HG03039 (cell line): ENCODE measurements around the gene MYOC.
"Not testable (repeated sequence)": the region's sequence is repeated elsewhere in the genome, so short reads cannot be mapped to it uniquely, and the experiment has no call there.

Experiments
- ATAC-seq: cut with Tn5 transposase; IDR thresholded peaks from one replicate; pipeline ENCODE4 v1.9.1; 2021; ENCODE audit warnings: mild to moderate bottlenecking, moderate library complexity; ENCODE audit not compliant: unreplicated experiment

The MYOC gene

DNA sequence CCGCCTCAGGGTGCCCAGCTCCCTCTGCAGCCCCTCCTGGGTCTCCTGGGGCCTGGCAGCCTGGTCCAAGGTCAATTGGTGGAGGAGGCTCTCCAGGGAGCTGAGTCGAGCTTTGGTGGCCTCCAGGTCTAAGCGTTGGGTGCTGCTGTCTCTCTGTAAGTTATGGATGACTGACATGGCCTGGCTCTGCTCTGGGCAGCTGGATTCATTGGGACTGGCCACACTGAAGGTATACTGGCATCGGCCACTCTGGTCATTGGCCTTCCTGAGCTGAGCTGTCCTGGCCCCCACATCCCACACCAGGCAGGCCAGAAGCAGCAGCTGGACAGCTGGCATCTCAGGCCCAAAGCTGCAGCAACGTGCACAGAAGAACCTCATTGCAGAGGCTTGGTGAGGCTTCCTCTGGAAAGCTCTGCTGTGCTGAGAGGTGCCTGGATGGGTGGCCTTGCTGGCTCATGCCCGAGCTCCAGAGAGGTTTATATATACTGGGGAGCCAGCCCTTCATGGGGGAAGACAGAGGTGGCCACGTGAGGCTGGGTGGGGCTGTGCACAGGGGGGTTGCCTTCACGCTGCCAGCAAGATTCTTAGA lies at the start of gene MYOC:
Gene MYOC, minus strand, starts transcription at position 455 of the 589 bp plus-strand sequence. Its CDS starts 77 bp downstream, at position 378.
- ATAC-seq: no peak

DNA sequence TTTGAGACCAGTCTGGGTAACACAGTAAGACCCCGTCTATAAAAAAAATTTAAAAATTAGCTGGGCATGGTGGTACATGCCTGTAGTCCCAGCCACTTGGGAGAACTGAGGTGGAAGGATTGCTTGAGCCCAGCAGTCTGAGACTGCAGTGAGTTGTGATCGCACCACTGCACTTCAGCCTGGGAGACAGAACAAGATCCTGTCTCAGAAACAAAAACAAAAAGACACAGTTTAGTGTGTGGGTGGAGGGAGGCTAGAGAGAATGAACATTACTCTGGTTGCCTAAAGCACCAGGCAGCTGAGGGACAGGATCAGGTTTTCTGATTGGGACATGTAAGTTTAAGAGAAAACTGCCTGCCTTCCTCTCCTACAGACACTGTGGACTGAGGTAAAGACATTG lies 47.0 kb upstream of the MYOC start:
- no peak for ATAC-seq

DNA sequence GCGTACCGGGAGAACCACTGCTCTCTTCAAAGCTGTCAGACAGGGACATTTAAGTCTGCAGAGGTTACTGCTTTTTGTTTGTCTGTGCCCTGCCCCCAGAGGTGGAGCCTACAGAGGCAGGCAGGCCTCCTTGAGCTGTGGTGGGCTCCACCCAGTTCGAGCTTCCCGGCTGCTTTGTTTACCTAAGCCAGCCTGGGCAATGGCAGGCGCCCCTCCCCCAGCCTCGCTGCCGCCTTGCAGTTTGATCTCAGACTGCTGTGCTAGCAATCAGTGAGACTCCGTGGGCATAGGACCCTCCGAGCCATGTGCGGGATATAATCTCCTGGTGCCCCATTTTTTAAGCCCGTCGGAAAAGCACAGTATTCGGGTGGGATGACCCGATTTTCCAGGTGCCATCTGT lies 43.3 kb upstream of the MYOC start:
- not testable (repeated sequence) for ATAC-seq

DNA sequence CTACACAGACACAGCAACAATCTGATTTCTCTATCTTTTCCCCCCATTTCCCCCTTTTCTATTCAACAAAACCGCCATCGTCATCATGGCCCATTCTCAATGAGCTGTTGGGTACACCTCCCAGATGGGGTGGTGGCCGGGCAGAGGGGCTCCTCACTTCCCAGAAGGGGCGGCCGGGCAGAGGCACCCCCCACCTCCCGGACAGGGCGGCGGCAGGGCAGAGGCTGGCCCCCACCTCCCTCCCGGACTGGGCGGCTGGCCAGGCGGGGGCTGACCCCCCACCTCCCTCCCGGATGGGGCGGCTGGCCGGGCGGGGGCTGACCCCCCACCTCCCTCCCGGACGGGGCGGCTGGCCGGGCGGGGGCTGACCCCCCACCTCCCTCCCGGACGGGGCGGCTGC lies 41.1 kb upstream of the MYOC start:
- not testable (repeated sequence) for ATAC-seq

DNA sequence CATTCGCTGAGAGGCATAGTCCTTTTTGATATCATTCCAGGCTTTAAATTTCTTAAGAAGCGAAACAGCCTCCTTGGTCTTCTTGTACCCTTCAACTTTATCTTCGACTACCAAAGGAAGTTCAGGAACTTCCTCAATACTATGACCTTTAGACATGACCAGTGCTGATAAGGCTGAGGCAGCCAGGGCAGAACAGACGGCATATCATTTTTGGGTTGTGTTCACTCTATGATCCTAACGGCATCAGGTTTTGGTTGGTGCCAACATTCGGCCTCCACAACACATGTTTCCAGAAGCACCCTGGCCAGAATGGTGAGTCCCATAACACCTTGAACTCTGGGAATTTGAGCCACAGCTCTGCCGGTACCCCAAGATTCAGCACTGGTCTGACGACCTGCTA lies 31.4 kb upstream of the MYOC start:
- no peak for ATAC-seq

DNA sequence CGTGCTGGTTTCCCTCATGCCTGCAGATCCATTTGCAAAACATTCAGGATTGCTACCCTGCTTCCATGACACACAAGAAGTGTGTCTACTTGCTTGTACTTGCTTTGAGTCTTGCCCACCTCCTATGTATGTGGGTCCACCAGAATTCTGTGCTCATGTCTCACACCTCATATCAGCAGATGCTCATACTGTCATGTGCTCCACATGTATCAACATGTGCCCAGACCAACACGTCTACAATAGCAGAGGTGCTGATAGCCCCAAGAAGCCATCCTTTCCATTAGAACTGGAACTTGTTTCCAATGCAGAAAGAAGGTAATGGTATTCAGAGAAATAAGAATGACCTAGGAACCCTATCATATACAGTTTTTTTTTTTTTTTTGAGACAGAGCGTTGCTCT lies 27.9 kb upstream of the MYOC start:
- no peak for ATAC-seq

DNA sequence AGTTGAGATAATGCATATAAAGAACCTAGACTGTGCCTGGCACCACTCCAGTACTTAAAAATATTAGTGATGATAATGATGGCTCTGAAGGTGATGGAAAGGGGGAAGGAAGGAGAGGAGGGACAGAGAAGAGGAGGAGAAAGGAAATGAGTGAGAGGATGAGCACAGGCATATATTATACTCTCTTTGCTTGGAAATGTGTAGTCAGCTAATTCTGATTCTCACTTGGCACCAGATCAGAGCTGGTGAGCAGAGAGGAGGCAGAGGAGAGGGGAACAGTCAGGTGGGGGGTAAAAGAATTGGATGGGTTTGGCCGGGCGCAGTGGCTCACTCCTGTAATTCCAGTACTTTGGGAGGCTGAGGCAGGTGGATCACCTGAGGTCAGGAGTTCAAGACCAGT lies 24.3 kb upstream of the MYOC start:
- no peak for ATAC-seq

DNA sequence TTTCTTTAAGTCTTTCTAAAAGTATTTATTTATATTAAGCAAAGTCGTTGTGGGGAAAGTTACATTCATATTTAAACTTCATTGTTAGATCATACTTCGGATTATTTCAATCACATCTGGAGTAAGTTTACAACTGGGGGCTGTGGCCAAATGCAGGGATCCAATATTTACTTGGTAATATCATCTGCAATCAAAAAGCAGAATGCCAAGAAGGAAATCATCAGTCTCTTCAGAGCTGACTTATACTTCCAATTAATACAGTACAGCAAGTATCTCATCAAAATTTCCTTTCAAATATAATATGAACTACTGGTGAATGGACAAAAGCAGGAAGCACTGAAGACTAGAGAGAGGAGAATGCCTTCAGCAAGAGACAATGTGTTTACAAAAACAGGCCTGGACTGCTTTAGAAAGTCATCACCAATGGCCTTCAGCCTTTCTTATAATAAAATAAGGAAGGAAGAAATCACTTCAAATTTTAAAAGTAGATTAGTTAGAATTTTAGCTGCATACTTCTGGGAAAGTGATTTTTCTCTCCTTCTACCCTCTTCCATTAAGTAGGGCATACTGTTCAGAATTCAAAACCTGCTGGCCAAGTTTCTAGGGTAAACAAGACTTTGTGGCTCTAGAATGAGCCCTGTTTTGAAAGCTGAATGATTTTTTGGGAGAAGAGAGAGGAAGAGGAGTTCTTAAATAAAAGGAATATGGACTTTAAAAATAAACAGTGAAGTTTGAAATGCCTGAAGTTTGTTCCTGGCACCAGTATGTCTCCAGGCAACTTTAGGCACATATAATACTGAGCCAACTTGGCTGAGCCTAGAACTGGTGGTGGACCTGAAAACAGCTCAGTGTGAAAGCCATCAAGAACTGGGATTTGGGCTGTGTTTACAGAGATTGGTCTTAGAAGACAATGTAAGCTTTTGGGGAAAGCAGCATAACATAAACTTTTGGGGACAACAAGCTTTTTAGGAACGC lies 22.2 kb upstream of the MYOC start:
- no peak for ATAC-seq

DNA sequence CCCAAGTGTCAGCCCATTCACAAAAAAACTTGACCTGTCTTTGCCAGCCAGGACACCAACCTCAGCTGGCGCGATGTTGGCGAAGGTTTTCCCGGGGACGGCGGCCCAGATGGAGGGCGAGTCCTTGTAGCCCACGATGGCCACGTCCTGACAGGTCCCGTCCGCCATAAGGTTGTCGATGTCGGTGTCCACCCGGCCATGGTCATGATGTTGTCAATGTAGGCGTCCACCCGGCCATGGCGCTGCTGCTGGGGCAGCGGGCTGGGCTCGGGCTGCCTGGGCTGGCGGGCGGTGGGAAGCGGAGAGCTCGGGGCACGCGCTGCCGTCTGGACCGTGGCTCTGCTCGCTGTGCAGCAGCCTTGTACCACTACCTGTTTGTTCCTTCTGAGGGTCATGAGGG lies 18.3 kb upstream of the MYOC start:
- no peak for ATAC-seq

DNA sequence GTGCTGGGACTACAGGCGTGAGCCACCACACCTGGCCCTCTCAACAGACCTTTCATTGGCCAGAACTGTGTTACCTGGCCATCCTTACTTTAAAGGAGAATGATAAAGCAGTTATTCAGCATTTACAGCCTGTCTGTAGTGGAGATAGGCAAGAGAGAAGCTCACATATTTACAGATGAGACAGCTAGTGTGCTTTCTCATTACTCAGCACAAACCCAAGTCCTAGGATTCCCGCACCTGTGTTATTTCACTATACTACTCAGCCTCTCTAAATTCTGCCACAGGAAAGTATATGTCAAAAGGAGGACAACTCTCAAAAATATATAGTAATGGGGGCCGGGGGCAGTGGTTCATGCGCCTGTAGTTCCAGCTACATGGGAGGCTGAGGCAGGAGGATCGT lies 15.9 kb upstream of the MYOC start:
- no peak for ATAC-seq

DNA sequence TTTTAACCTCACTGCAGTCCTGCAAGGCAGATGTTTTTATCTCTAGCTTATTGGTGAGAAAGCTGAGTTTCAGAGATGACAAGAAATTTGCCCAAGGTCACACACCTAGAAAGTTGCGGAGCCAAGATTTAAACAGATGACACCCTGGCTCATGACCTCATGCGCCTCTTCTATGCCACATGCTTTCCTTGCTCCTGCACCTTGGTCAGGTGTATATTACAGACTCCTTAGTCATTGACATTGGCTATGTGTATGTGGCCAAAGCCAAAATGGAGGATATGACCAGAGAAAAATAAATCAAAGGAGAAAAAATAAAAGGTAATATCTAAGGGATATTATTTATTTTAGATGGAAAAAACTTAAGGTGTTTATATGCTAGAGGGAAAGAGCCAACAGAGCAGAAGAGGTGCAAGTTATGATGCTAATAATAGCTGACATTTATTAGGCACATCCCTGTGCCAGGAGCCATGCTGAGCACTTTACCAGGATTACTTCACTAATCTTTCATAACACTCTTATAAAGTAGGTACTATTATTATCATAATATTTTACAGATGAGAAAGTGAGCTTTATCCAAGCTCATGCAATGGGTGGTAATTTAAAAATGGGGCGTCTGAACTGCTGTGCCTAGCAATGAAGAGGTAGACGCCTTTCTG lies 13.8 kb upstream of the MYOC start:
- ATAC-seq: no peak

DNA sequence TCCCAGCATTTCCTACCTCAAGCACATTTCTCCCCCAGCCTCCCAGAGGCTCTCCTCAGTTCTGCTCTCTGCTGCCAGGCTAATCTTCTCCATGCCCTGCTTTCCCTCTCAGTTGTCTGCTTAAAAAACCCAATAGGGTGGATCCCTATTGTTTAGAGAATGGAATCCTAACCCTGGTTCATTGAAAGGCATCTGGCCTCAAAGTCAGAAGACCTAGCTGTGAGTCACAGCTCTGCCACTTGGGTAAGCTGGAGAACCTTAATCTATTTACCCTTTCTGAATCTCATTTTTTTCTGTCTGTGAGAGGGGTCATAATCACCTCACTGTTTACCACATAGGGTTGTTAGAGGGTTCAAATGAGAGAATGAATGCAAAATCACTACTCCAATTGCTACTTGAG lies 12.5 kb upstream of the MYOC start:
- no peak for ATAC-seq

DNA sequence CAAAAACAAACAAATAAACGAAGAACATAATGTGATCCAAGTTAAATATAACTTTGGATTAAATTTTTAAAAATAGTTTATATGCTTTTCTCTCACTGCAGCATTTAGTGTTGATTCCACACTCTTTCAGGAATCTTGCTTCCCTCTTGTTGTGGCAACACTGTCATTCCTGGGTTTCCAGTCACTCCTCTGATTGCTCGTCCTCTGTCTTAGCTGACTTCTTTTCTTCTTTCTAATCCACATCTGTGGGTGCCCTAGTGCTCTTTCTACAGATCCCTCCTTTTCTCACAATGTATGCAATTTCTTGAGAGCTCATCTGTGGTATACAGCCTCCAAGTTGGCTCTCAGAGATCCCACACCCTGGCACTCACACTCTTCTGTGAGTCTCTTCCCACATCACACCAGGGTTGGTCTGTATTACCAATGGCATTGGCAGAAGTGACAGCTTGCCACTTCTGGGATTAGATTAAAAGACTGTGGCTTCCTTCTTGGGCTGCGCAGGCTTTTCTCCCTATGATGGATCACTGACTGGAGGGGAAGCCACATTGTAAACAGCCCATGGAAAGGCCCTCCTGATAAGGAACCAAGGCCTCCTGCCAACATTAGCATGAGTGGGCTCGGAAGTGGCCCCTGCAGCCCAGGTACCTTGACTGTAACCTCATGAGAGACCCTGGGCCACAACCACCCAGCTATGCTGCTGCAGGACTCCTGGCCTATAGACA lies 11.5 kb upstream of the MYOC start:
- ATAC-seq: no peak

DNA sequence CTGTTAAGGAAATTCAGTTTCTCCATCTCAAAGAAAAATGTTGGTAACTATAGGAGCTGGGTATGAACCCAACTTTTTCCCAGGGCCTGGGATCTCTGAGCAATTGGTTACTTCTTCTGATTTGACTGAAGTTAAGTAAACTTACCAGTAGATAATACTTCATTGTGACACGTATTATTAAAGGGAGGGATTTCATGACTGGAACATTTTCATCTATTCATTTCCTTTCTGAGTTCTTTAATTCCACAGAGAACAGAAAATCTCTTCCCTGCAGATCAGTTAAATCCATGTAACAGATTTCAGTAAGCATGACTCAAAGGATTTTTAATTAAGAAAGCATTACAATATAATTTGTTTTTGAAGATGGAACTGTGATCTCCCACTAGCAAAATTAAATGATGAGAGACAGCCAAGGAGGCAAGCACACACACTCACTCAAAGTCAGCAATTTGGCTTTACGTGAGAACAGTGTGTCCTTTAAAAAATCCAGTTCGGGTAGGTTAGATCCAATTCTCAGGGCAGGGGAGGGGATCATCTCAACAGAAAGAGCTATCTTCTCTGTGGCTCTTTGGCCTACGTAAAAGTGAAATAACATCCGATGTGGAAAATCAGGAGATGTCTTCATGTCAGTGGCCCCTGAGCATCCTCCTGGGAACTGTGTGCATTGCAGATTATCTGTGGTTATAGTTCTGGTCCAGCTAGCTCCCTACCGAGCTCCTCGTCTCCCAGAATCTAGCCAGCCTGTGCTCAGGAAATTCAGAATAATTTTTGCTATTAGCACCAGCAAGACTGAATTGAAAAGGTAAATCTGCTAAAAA lies 10.8 kb upstream of the MYOC start:
- no peak for ATAC-seq

DNA sequence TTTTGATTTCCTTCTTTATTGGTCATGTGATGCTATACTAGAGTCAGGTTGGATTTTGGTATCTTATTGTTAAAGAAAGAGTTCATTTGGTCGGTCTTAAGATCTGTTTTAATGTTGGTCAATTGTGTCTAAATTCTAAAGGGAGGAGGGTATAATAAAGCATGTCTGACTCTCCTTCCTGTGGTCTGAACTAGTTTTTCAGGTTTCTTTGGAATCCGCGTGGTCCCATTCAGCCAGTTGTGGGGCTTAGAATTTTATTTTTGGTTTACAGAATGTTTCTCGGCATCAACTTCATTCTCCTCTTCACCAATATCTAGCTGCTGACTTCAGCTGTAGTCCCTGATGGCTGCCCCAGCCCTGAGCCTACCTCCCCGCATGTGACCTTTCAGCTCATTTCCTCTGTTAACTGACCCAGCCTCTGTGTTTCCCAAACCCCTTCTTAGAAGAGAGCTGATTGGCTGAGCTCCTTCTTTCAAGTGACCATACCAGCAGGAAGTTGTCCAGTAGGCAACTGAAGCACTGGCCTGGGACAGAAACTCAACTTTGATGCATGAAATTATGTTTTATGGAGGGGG lies 8.7 kb upstream of the MYOC start:
- no peak for ATAC-seq

DNA sequence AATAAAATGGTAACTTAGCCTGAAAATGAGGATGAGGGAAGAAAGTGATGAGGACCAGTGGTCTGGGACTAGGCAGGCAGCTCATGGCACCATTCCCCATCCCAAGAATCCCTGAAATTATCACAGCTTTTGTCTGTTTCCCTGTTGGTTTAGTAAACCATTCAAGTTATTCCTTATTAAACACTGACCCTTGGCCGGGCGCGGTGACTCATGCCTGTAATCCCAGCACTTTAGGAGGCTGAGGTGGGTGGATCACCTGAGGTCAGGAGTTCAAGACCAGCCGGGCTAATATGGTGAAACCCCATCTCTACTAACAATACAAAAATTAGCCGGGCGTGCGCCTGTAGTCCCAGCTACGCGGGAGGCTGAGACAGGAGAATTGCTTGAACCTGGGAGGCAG lies 3.7 kb upstream of the MYOC start:
- ATAC-seq: not testable (repeated sequence)

DNA sequence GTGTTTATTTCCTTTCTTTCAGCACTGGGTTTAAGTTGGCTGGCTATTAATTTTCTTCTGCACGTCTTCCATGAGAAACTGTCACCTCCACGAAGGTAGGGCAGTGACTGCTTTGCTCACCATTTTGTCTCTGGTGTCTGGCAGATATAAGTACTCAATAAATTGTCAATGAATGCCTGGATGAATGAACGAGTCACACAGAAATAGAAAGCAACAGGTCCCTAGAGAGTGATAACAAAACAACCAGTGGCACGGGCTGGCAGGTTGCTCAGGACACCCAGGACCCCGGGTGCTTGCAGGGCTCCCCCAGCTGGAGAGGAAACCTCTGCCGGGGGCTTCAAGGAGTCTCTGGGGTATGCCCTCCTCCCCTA lies 3.2 kb upstream of the MYOC start:
- ATAC-seq: no peak

DNA sequence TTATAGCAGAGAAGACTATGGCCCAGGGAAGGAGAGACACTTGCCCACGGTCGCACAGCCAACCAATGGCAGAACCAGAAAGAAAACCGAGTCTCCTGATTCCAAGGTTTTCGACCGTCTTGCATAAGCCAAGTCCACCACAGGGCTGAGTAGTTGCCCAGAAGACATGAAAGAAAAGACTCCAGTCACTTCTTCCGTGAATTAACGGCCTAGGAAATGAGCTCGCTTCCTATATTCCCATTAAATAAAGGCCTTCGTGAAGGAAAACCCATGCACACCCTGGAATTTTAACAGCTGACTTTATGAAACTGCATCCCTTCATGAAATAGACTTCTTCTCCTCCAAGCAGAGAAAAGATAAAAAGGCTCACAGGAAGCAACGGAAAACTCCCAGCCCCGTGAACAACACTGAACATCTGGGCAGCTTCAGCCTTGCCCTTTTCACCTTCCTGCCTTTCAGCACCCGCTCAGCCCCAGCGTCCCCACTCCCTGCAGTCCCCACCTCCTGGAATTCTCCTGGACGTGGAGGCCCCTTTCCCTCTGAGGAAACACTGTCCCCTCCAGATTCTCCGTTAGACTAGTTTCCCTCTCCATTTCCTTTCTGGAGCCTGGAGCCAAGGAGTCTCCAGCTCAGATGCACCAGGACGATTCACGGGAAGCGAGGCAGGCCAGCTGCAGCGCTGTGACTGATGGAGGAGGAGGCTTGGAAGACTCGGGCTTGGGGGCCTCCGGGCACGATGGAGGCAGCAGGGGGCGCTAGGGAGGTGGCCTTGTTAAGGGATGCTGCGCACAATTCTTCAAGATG lies 2.7 kb upstream of the MYOC start:
- peak; percentile 70 for ATAC-seq
